Stomach (tissue), 9 donors: ENCODE results near the gene MTMR12. TPM values are rescaled to one million over a fixed set of nuclear protein-coding genes. Genes with fewer than 3 reads are reported as not detected.
"Not testable (repeated sequence)": the region's sequence is repeated elsewhere in the genome, so short reads cannot be mapped to it uniquely, and the experiment has no call there.

Experiments
- DNase-seq, 2 donors: peaks; one replicate each; pipeline versions ENCODE4 v3.0.0 to v3.0.0-alpha.2; 2013 to 2019
- H3K27ac ChIP-seq, 5 donors: fragments of 200-600 bp in 4 of 5; sonication (generic) in 4 of 5; one replicate each; pipeline ENCODE4 v1.5.1; 2013 to 2019; ENCODE audit warnings: mild to moderate bottlenecking in 1 of 5, moderate library complexity in 1 of 5
- H3K27me3 ChIP-seq, 3 donors: fragments of 200-600 bp; sonication (generic); one replicate each; pipeline ENCODE4 v1.5.1; 2017 to 2019; ENCODE audit warnings: mixed run types in 1 of 3
- H3K36me3 ChIP-seq, 4 donors: fragments of 200-600 bp; sonication (generic); 1 replicate in 3 of 4; 2 replicates in 1 of 4; pipeline ENCODE4 v1.5.1; 2016 to 2019
- H3K4me1 ChIP-seq, 4 donors: fragments of 200-600 bp; sonication (generic); one replicate each; pipeline ENCODE4 v1.5.1; 2016 to 2019
- H3K4me3 ChIP-seq, 4 donors: fragments of 200-600 bp; sonication (generic) in 3 of 4; one replicate each; pipeline ENCODE4 v1.5.1; 2016 to 2019; ENCODE audit warnings: mild to moderate bottlenecking in 1 of 4
- H3K9me3 ChIP-seq, 4 donors: fragments of 200-600 bp; sonication (generic); one replicate each; pipeline ENCODE4 v1.5.1; 2016 to 2019
- EP300 ChIP-seq: sonication (generic); formaldehyde crosslinking; IDR thresholded peaks from one replicate; pipeline ENCODE4 v1.6.1; 2017; ENCODE audit warnings: antibody characterized with exemption
- POLR2A ChIP-seq, 4 donors: fragments of 450-650 bp; IDR thresholded peaks; one replicate each; pipeline ENCODE4 v1.6.1; 2016; ENCODE audit warnings: antibody characterized with exemption in 4 of 4, control low read depth in 2 of 4, mild to moderate bottlenecking in 1 of 4, moderate library complexity in 1 of 4
- POLR2AphosphoS5 ChIP-seq, 3 donors: sonication (generic); formaldehyde crosslinking; IDR thresholded peaks; one replicate each; pipeline ENCODE4 v1.6.1; 2016; ENCODE audit warnings: antibody characterized with exemption in 3 of 3
- WGBS, 5 donors: extraction: QIAGEN DNeasy Blood & Tissue Kit in 3 of 5; methylation state at CpG; one replicate each; pipeline versions ENCODE4 v1.1.5 to v1.1.7; 2013 to 2018; 5-methylcytosine and 5-hydroxymethylcytosine counted together
- intact Hi-C: fragments of 100-400 bp; cut with DNase I; formaldehyde crosslinking; loops from one replicate; pipeline ENCODE4 v1.15.1; 2023; ENCODE audit warnings: low total_unique reads
- polyA plus RNA-seq, 3 donors: library from polyadenylated mRNA; stranded (reverse); fragments of 200-250 nt; gene quantifications; one replicate each; pipeline ENCODE4 v1.2.3, GENCODE V29; 2013
- total RNA-seq, 5 donors: library from RNA; depleted of rRNA; stranded (reverse); fragments of >200 nt; gene quantifications; one replicate each; pipeline versions ENCODE4 v1.1.0 to v1.2.3, GENCODE V29; 2014 to 2016
- TF ChIP-seq, protein P1 (sequence below), 7 experiments: fragments of 450-650 bp in 4 of 7; fragments of 200-600 bp in 3 of 7; sonication (generic) in 3 of 7; IDR thresholded peaks; one replicate each; pipeline ENCODE4 v1.5.1; 2016 to 2019; ENCODE audit warnings: antibody characterized with exemption in 7 of 7, control low read depth in 2 of 7, mild to moderate bottlenecking in 1 of 7
- donor health status: healthy with polysubstance abuse.
- donor health status: Bipolar disorder and iron deficiency.
- donor health status: healthy.

MTMR12 gene
- total and polyA plus RNA-seq, 8 donors: 7.2 to 51.9 (median 38.8) TPM

DNA sequence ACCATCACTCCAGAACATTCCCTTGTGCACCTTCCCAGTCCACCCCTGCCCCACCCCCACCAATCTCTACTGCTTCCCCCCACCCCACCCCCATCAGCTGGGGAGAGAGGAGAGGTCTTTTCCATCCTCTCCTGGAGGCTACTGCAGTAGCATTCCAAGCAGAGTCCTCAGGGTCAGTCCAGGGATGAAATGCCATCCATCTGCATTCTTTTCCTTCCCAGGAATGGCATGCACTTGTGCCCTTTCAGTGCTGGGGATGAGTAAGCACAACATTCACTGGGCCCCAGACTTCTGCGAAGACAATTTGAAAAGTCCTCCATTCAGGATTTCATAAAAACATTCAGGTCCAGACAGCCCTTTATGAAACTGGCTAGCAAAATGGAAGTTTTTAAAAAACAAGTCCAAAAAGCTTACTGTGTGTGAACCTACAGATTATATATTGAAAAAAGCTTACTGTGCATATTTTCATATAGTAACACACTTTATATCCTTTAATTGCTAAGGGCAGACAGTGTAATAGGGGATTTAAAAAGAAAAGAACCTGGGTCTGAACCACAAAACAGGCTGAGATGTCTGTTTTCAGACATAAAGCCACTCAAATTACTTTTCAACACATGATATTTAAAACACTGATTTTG lies 88.6 kb downstream of the MTMR12 start:
- intact Hi-C loops: no loop called here
- Histone ChIP-seq H3K36me3 (peaks cover 5 to 10% (median 6%) of the 10 kb centered on the region in 4 donors), H3K4me1 (peaks cover 0 to 32% (median 11%) of the 10 kb centered on the region in 4 donors), H3K27me3 (no peaks in the 10 kb centered on the region), H3K4me3 (no peak overlapping the region), H3K9me3 (no peaks in the 10 kb centered on the region), H3K27ac (peak overlapping the region in 3 of 5 donors; percentile 4 to 84 (median 69))
- no peak for DNase-seq
- 55 to 84% (median 72%) methylated on average over 1 of the region's 1 CpG for WGBS, 5 donors
- TF ChIP-seq, protein P1, sequence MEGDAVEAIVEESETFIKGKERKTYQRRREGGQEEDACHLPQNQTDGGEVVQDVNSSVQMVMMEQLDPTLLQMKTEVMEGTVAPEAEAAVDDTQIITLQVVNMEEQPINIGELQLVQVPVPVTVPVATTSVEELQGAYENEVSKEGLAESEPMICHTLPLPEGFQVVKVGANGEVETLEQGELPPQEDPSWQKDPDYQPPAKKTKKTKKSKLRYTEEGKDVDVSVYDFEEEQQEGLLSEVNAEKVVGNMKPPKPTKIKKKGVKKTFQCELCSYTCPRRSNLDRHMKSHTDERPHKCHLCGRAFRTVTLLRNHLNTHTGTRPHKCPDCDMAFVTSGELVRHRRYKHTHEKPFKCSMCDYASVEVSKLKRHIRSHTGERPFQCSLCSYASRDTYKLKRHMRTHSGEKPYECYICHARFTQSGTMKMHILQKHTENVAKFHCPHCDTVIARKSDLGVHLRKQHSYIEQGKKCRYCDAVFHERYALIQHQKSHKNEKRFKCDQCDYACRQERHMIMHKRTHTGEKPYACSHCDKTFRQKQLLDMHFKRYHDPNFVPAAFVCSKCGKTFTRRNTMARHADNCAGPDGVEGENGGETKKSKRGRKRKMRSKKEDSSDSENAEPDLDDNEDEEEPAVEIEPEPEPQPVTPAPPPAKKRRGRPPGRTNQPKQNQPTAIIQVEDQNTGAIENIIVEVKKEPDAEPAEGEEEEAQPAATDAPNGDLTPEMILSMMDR (IDR thresholded peaks at IDR 0.05): no peak

DNA sequence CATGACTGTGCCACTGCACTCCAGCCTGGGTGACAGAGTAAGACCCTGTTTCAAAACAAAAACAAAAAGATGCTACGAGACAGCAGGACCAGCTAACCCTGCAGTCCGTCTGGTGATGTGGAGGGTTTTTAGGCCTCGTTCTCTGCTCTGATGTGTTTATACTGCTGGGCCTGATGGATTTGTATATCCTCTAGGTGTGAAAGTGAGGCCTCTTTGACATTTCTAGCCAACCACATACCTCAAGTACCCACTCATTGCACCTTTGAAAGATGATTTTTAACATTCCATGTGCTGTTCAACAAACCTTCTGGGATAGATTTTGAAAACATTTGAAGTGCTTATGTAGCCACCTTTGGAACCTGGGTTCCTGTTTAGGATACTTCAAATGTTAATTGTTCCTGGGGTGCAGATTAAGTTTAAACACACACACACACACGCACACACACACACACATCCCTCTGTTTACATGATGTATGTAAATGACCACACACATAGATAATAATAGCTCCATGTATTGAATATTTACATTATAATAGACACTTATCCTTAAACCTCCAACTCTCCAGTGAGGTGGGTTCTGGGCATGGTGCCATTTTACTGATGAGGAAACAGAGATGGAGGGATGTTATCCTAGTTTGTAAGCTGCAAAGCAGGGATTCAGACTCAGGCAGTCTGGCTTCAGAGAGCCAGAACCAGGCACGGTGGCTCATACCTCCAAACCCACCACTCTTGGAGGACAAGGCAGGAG lies 89.8 kb downstream of the MTMR12 start:
- Histone ChIP-seq H3K9me3 (no peaks in the 10 kb centered on the region), H3K27me3 (no peaks in the 10 kb centered on the region), H3K4me1 (peaks cover 0 to 40% (median 15%) of the 10 kb centered on the region in 4 donors), H3K36me3 (no peaks in the 10 kb centered on the region), H3K27ac (peak overlapping the region in 1 of 5 donors; percentile 84), H3K4me3 (no peak overlapping the region)
- intact Hi-C loops: no loop called here
- 83 to 91% (median 86%) methylated on average over 4 to 5 of the region's 5 CpGs for WGBS, 5 donors
- TF ChIP-seq EP300 (no peak), POLR2A (IDR thresholded peaks at IDR 0.05) (no peak), POLR2AphosphoS5 (IDR thresholded peaks at IDR 0.05) (no peak)
- TF ChIP-seq, protein P1 (IDR thresholded peaks at IDR 0.05): no peak
- no peak for DNase-seq

DNA sequence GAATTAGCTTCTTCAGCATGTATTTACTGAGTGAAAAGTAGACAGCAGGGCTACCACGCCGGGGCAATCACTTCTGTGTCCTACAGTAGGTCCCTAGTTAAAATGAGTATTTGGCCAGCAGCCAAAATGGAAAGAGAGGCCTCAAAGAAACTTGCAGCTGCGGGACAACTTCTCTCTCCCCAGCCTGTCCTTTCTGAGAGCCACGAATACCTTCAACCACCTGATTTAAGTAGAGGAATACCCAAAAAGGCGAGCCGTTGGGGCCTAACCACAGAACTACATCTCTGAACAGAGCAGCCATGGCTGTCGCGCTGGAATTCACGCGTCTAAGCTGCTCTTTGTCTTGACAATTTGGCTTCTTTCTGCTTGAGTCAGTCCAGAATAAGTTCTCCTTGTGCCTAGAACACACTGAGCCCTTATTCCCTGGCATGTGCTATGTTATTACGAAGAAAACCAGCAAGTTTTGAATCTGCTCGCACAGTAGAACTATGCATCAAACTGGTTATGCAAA lies 94.8 kb downstream of the MTMR12 start:
- intact Hi-C loops: no loop called here
- H3K27ac ChIP-seq: peak overlapping the region in 4 of 5 donors; percentile 0 to 85 (median 57)
- H3K4me1 ChIP-seq: peaks cover 0 to 17% (median 8%) of the 10 kb centered on the region in 4 donors
- TF ChIP-seq, protein P1 (IDR thresholded peaks at IDR 0.05): no peak
- TF ChIP-seq POLR2A (IDR thresholded peaks at IDR 0.05) (no peak), POLR2AphosphoS5 (IDR thresholded peaks at IDR 0.05) (peak; percentile 38 to 87 (median 71)), EP300 (peak; percentile 83)
- DNase-seq: peak in 1 of 2 donors; percentile 68
- no peaks in the 10 kb centered on the region for H3K9me3 ChIP-seq
- no peaks in the 10 kb centered on the region for H3K36me3 ChIP-seq
- no peak overlapping the region for H3K4me3 ChIP-seq
- no peaks in the 10 kb centered on the region for H3K27me3 ChIP-seq
- WGBS, 5 donors: 39 to 53% (median 50%) methylated on average over 12 of the region's 12 CpGs

DNA sequence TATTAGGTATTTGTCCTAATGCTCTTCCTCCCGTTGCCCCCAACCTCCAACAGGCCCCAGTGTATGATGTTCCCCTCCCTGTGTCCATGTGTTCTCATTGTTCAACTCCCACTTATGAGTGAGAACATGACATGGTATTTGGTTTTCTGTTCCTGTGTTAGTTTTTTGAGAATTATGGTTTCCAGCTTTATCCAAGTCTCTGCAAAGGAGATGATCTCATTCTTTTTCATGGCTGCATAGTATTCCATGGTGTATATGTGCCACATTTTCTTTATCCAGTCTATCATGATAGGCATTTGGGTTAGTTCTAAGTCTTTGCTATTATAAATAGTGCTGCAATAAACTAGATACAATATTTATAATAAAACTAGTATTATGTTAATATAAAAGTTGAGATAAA lies 98.4 kb downstream of the MTMR12 start:
- H3K9me3 ChIP-seq, H3K4me3 ChIP-seq, H3K27ac ChIP-seq, intact Hi-C loops, H3K36me3 ChIP-seq, DNase-seq, H3K27me3 ChIP-seq: not testable (repeated sequence)
- H3K4me1 ChIP-seq: peaks cover 0 to 26% (median 8%) of the 10 kb centered on the region in 4 donors
- 88 to 97% (median 91%) methylated on average over 1 of the region's 1 CpG for WGBS, 5 donors
